Measurements from ENCODE around the gene LTA.

The LTA gene

GRCh38 chr6:31609519-31610406, 37.7 kb downstream of the LTA start (continued):
- TF ChIP-seq KLF10 (tag by site-specific recombination; IDR thresholded peaks at IDR 0.05) (no peak), ZBTB21 (tag by site-specific recombination; IDR thresholded peaks at IDR 0.05) (peak; percentile 60; the same call in 1 of the 2 replicates), SALL2 (tag by site-specific recombination; IDR thresholded peaks at IDR 0.05; ENCODE audit: borderline replicate concordance) (0 out of 2 replicates have a peak, but pooled peaks have one; percentile 25), SP7 (tag by site-specific recombination; IDR thresholded peaks at IDR 0.05) (peak; percentile 89), ZNF138 (tag by site-specific recombination; IDR thresholded peaks at IDR 0.05; ENCODE audit: borderline replicate concordance) (no peak), PBX3 (CRISPR knock-in tag; IDR thresholded peaks at IDR 0.05) (no peak), ZNF626 (tag by site-specific recombination; IDR thresholded peaks at IDR 0.05) (no peak), SP3 (tag by site-specific recombination; IDR thresholded peaks at IDR 0.05) (no peak), ZNF529 (tag by site-specific recombination; IDR thresholded peaks at IDR 0.05; ENCODE audit: insufficient replicate concordance) (no peak), ZNF558 (tag by site-specific recombination; IDR thresholded peaks at IDR 0.05) (no peak), KLF8 (tag by site-specific recombination; IDR thresholded peaks at IDR 0.05) (no peak; the same call in 1 of the 2 replicates), MZF1 (tag by site-specific recombination; IDR thresholded peaks at IDR 0.05; ENCODE audit: borderline replicate concordance) (peak; percentile 97), ZNF174 (tag by site-specific recombination; IDR thresholded peaks at IDR 0.05) (no peak), PRDM10 (tag by site-specific recombination; IDR thresholded peaks at IDR 0.05) (no peak), ZFP69B (tag by site-specific recombination; IDR thresholded peaks at IDR 0.05) (no peak), ZNF654 (tag by site-specific recombination; IDR thresholded peaks at IDR 0.05; ENCODE audit: low read depth) (no peak), HOXA7 (CRISPR knock-in tag; IDR thresholded peaks at IDR 0.05; ENCODE audit: borderline replicate concordance) (no peak), CTCF (tag by site-specific recombination; IDR thresholded peaks at IDR 0.05) (no peak), ZNF843 (tag by site-specific recombination; IDR thresholded peaks at IDR 0.05) (0 out of 2 replicates have a peak, but pooled peaks have one; percentile 20), ZNF785 (tag by site-specific recombination; IDR thresholded peaks at IDR 0.05) (no peak), ZNF341 (tag by site-specific recombination; IDR thresholded peaks at IDR 0.05; ENCODE audit: low read depth) (peak; percentile 65), ZNF16 (tag by site-specific recombination; IDR thresholded peaks at IDR 0.05; ENCODE audit: low read depth) (no peak), ZSCAN18 (tag by site-specific recombination; IDR thresholded peaks at IDR 0.05) (no peak), ZNF157 (tag by site-specific recombination; IDR thresholded peaks at IDR 0.05) (no peak), ZNF175 (tag by site-specific recombination; IDR thresholded peaks at IDR 0.05) (no peak), ZFP3 (tag by site-specific recombination; IDR thresholded peaks at IDR 0.05; ENCODE audit: low read depth) (no peak), ZNF610 (tag by site-specific recombination; IDR thresholded peaks at IDR 0.05; ENCODE audit: borderline replicate concordance) (peak; percentile 32; the same call in 1 of the 2 replicates), ZNF747 (tag by site-specific recombination; IDR thresholded peaks at IDR 0.05) (no peak), ZNF48 (tag by site-specific recombination; IDR thresholded peaks at IDR 0.05) (no peak), YY1 (tag by site-specific recombination; IDR thresholded peaks at IDR 0.05) (no peak), ZNF121 (tag by site-specific recombination; IDR thresholded peaks at IDR 0.05) (0 out of 2 replicates have a peak, but pooled peaks have one; percentile 10)
